ENCODE data around the gene SMIM41. TPM values are rescaled to one million over a fixed set of nuclear protein-coding genes. Genes with fewer than 3 reads are reported as not detected.

SMIM41 gene
- total RNA-seq, 1 experiment from 2014 or later = not detected

DNA sequence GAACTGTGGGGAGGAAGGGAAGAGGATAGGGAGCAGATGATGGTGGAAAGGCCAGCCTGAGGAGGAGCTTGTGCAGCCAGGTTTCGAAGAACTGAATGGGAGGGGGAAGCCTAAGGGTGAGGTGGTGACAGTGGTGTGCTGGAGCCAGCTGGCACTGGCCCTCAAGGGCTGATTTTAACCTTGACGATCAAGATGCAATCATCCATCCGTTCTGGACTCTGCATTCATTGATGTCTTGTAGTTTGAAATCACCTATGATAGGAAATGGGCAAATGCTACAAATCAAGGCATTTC, 12.5 kb upstream of the SMIM41 start:
- peaks cover 11% of the 10 kb centered on the region for H3K4me1 ChIP-seq
- no peaks in the 10 kb centered on the region for H3K36me3 ChIP-seq (ENCODE audit: control insufficient read depth, insufficient read depth, low read length)
- Mint-ChIP-seq H3K27ac (ENCODE audit: unreplicated experiment) (no peak overlapping the region), H3K9me3 (ENCODE audit: unreplicated experiment) (no peaks in the 10 kb centered on the region), H3K4me1 (ENCODE audit: low read depth, unreplicated experiment) (peaks cover 16% of the 10 kb centered on the region), H3K4me3 (ENCODE audit: unreplicated experiment) (no peak overlapping the region), H3K36me3 (ENCODE audit: insufficient read depth, unreplicated experiment) (peaks cover 24% of the 10 kb centered on the region), H3K27me3 (ENCODE audit: insufficient read depth, unreplicated experiment) (no peaks in the 10 kb centered on the region)
- ChIA-PET CTCF (interaction anchor here (1.1 to 5.5 kb wide), 3 partner anchors 16 to 41 kb away, joined by 3 to 25 read pairs (median 19); partner anchors contain the start of gene NR4A1), POLR2A (interaction anchor here (0.9 kb wide), 1 partner anchor 34 kb away, joined by 3 read pairs; no protein-coding TSS in a partner anchor)
- H3K4me3 ChIP-seq (ENCODE audit: low read depth, low read length) = no peak overlapping the region
- TF ChIP-seq, protein P1, sequence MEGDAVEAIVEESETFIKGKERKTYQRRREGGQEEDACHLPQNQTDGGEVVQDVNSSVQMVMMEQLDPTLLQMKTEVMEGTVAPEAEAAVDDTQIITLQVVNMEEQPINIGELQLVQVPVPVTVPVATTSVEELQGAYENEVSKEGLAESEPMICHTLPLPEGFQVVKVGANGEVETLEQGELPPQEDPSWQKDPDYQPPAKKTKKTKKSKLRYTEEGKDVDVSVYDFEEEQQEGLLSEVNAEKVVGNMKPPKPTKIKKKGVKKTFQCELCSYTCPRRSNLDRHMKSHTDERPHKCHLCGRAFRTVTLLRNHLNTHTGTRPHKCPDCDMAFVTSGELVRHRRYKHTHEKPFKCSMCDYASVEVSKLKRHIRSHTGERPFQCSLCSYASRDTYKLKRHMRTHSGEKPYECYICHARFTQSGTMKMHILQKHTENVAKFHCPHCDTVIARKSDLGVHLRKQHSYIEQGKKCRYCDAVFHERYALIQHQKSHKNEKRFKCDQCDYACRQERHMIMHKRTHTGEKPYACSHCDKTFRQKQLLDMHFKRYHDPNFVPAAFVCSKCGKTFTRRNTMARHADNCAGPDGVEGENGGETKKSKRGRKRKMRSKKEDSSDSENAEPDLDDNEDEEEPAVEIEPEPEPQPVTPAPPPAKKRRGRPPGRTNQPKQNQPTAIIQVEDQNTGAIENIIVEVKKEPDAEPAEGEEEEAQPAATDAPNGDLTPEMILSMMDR (IDR thresholded peaks at IDR 0.05; ENCODE audit: insufficient read depth in 1 of 2, low read depth in 1 of 2, low read length in 1 of 2, severe bottlenecking in 1 of 2, unreplicated experiment in 1 of 2) = no peak
- H3K9me3 ChIP-seq = no peaks in the 10 kb centered on the region
- intact Hi-C loops (cut with micrococcal nuclease; ENCODE audit: unreplicated experiment) = no loop called here
- no TSS peak for BruUV-seq (replicated peaks)
- DNase-seq = no peak
- no peaks in the 10 kb centered on the region for H3K27me3 ChIP-seq (replicated peaks; ENCODE audit: control insufficient read depth, insufficient read depth, low read length)

DNA sequence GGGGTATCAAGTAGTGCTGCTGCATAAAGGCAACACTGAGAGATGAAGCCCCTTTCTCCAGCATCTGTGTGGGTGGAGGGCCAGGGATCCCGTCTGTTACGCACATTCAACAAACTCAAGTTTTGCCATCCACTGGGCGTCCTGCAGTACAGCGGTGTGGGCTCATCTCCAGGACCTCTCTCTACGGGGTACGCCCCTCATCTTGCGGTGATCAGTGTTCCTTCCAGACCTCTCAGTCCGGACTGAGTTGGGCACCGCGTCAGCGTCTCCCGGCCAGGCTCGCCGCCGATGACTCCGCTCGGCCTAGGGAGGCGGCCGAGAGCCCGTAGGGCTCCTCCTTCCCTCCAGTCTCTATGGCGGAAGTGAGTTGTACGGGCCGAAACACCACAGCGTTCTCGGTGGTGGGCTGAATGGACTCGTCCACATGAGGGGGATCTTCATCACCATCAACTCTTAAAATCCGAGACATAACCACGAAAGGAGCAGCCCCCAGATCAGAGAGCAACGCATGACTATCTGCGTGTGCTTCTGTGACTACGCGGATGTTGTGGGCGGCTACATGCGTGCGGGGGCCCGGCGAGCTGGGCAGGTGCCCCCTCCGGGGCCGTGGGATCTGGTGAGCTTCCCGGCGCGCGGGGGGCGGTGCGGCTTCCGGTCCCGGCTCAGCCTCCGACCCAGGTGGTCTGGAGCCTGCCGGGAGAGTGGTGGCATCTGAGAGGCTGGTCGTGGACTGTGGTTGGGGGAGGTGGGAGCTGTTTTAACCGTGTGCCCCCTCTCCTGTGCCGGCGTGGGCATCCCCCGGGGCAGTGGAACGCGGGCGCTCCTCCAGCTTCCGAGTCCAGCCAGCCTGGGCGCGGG, 9.9 kb upstream of the SMIM41 start, which contains the start of gene ATG101:
TSS of gene ATG101 (plus strand) at position 652 of the 858 bp plus-strand sequence. CDS start 3,673 bp downstream, outside the sequence.
- intact Hi-C loops (cut with micrococcal nuclease; ENCODE audit: unreplicated experiment) = loop anchor here (1.0 kb wide), 5 partner anchors 14 to 44 kb away; partner anchors contain the start of gene NR4A1
- Histone ChIP-seq H3K27me3 (replicated peaks; ENCODE audit: control insufficient read depth, insufficient read depth, low read length) (no peaks in the 10 kb centered on the region), H3K9me3 (no peaks in the 10 kb centered on the region), H3K4me1 (peaks cover 12% of the 10 kb centered on the region), H3K36me3 (ENCODE audit: control insufficient read depth, insufficient read depth, low read length) (peaks cover 4% of the 10 kb centered on the region; the same call in 1 of the 2 replicates), H3K4me3 (ENCODE audit: low read depth, low read length) (peak within 1 kb of the TSS; percentile 80)
- TF ChIP-seq, protein P1 (IDR thresholded peaks at IDR 0.05; ENCODE audit: insufficient read depth in 1 of 2, low read depth in 1 of 2, low read length in 1 of 2, severe bottlenecking in 1 of 2, unreplicated experiment in 1 of 2) = peak; percentile 47 to 97
- CTCF ChIA-PET = interaction anchor here (0.9 to 5.1 kb wide), 15 partner anchors 10 to 66 kb away, joined by 3 to 84 read pairs (median 5); partner anchors contain the start of gene NR4A1
- BruUV-seq (replicated peaks) = TSS peak; percentile 84
- peak within 1 kb of the TSS; percentile 85 for H3K4me3 Mint-ChIP-seq (ENCODE audit: unreplicated experiment)
- DNase-seq = peak; percentile 96
- peaks cover 49% of the 10 kb centered on the region for H3K36me3 Mint-ChIP-seq (ENCODE audit: insufficient read depth, unreplicated experiment)
- peak within 1 kb of the TSS; percentile 100 for H3K27ac Mint-ChIP-seq (ENCODE audit: unreplicated experiment)
- H3K4me1 Mint-ChIP-seq (ENCODE audit: low read depth, unreplicated experiment) = peaks cover 30% of the 10 kb centered on the region
- H3K9me3 Mint-ChIP-seq (ENCODE audit: unreplicated experiment) = no peaks in the 10 kb centered on the region
- no peaks in the 10 kb centered on the region for H3K27me3 Mint-ChIP-seq (ENCODE audit: insufficient read depth, unreplicated experiment)
- POLR2A ChIA-PET = interaction anchor here (1.0 to 3.1 kb wide), 5 partner anchors 19 to 108 kb away, joined by 3 to 40 read pairs (median 10); partner anchors contain the start of gene NR4A1

DNA sequence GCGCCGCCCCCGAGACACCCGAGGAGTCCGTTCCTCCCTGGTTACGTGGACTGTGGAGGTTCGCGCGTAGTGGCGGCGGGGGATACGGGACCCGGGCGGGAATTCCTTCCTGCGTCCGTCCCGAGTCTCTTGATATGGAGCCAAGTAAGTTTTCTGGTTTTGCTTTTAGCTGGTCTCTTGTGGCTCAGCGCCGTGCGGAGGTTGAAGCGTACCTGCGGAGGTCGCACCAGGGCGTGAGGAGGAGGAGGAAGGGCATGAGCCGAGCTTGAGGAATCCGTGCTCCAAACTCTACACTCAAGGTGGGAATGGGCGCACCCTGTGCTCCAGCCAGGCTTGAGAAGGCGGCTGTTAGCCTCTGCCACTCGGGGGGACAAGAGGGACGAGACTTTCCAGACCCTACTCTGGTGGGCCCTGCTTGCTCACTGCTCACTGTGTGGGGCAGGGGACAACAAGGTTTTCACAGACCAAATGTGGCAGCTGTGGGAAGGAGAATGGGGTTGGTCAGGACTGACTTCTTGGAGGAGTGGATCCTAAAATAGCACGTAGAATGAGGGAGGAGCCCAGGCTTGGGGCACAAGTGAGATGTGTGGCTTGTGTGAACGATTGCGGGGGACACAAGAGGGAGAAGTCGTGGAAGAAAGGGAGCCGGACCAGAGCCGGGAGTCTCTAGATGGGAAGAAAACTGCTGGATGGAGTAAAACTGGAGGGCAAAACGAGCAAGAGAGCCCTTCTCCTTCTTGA, 9.1 kb upstream of the SMIM41 start:
- intact Hi-C loops (cut with micrococcal nuclease; ENCODE audit: unreplicated experiment) = no loop called here
- Mint-ChIP-seq H3K27me3 (ENCODE audit: insufficient read depth, unreplicated experiment) (no peaks in the 10 kb centered on the region), H3K27ac (ENCODE audit: unreplicated experiment) (peak overlapping the region; percentile 100), H3K4me1 (ENCODE audit: low read depth, unreplicated experiment) (peaks cover 30% of the 10 kb centered on the region), H3K36me3 (ENCODE audit: insufficient read depth, unreplicated experiment) (peaks cover 55% of the 10 kb centered on the region), H3K4me3 (ENCODE audit: unreplicated experiment) (peak overlapping the region; percentile 85), H3K9me3 (ENCODE audit: unreplicated experiment) (no peaks in the 10 kb centered on the region)
- no peak for DNase-seq
- ChIA-PET POLR2A (interaction anchor here (1.0 to 3.1 kb wide), 5 partner anchors 19 to 108 kb away, joined by 3 to 40 read pairs (median 10); partner anchors contain the start of gene NR4A1), CTCF (interaction anchor here (0.9 to 5.1 kb wide), 10 partner anchors 12 to 67 kb away, joined by 3 to 84 read pairs (median 6); partner anchors contain the start of gene NR4A1)
- Histone ChIP-seq H3K27me3 (replicated peaks; ENCODE audit: control insufficient read depth, insufficient read depth, low read length) (no peaks in the 10 kb centered on the region), H3K4me1 (peaks cover 12% of the 10 kb centered on the region), H3K4me3 (ENCODE audit: low read depth, low read length) (peak overlapping the region; percentile 80), H3K36me3 (ENCODE audit: control insufficient read depth, insufficient read depth, low read length) (peaks cover 4% of the 10 kb centered on the region; the same call in 1 of the 2 replicates), H3K9me3 (no peaks in the 10 kb centered on the region)
- TF ChIP-seq, protein P1 (IDR thresholded peaks at IDR 0.05; ENCODE audit: insufficient read depth in 1 of 2, low read depth in 1 of 2, low read length in 1 of 2, severe bottlenecking in 1 of 2, unreplicated experiment in 1 of 2) = no peak
- TSS peak; percentile 75 for BruUV-seq (replicated peaks)
